K562 (cell line): ENCODE data around the gene ZNF85. TPM values are rescaled to one million over a fixed set of nuclear protein-coding genes. Genes with fewer than 3 reads are reported as not detected.

Source experiments
- E2F6 ChIP-seq, 2 experiments: IDR thresholded peaks; 2 replicates each; pipeline ENCODE4 v1.6.1; 2011; ENCODE audit warnings: borderline replicate concordance in 1 of 2, control low read depth in 1 of 2, low read depth in 1 of 2, low read length in 1 of 2, mild to moderate bottlenecking in 1 of 2, mixed read lengths in 1 of 2, moderate library complexity in 1 of 2; ENCODE audit not compliant: insufficient read depth in 1 of 2, insufficient read length in 1 of 2, poor library complexity in 1 of 2, severe bottlenecking in 1 of 2; ENCODE audit errors: extremely low read depth in 1 of 2
- ELF4 ChIP-seq: fragments of 450-650 bp; formaldehyde crosslinking; IDR thresholded peaks from 2 replicates; pipeline ENCODE4 v1.4.0; 2022; ENCODE audit warnings: missing genetic modification characterization
- FOS ChIP-seq: IDR thresholded peaks from 3 replicates; pipeline ENCODE4 v1.6.1; 2011; ENCODE audit not compliant: insufficient read length; ENCODE audit errors: extremely low read depth
- MBD2 ChIP-seq: sonication (generic); IDR thresholded peaks from 2 replicates; pipeline ENCODE4 v1.6.1; 2016; ENCODE audit warnings: low read depth, borderline replicate concordance
- NFYB ChIP-seq: IDR thresholded peaks from 2 replicates; pipeline ENCODE4 v1.6.1; 2011; ENCODE audit warnings: mild to moderate bottlenecking, moderate library complexity; ENCODE audit not compliant: insufficient read length; ENCODE audit errors: extremely low read depth
- RBM25 ChIP-seq: fragments of 200-400 bp; formaldehyde crosslinking; IDR thresholded peaks from 2 replicates; pipeline ENCODE4 v1.6.1; 2018; ENCODE audit warnings: low read length, low read depth, moderate library complexity; ENCODE audit not compliant: severe bottlenecking
- ZBTB40 ChIP-seq, 2 experiments: fragments of 450-650 bp in 1 of 2; sonication (generic) in 1 of 2; formaldehyde crosslinking in 1 of 2; IDR thresholded peaks; 2 replicates each; pipeline versions ENCODE4 v1.7.1 to v1.9.0; 2016 to 2022; ENCODE audit warnings: inconsistent platforms in 1 of 2, mild to moderate bottlenecking in 1 of 2, missing genetic modification reagents in 1 of 2
- polyA plus RNA-seq, 8 experiments: library from polyadenylated mRNA; depleted of rRNA in 4 of 8; stranded (reverse) in 5 of 8; unstranded in 3 of 8; fragments of >200 nt; fragmentation: Nextera tagmentation in 2 of 8; fragmentation: Illumina TruSeq in 1 of 8; extraction: Ambion mirVana in 2 of 8; extraction: Trizol in 1 of 8; gene quantifications; 2 replicates each; pipeline versions ENCODE4 v1.2.1 to v1.2.3, GENCODE V29; 2011 to 2014; ENCODE audit warnings: inconsistent platforms in 1 of 8, missing spikeins in 1 of 8
- total RNA-seq, 7 experiments: library from RNA; depleted of rRNA in 6 of 7; stranded (reverse); fragments of >200 nt in 6 of 7; fragmentation: Illumina TruSeq in 2 of 7; extraction: Trizol in 2 of 7; gene quantifications; 2 replicates each; pipeline versions ENCODE4 v1.2.1 to v1.2.3, GENCODE V29; 2011 to 2021; ENCODE audit warnings: low replicate concordance in 1 of 7

Gene ZNF85
- total and polyA plus RNA-seq, 9 of the 15 experiments (the other 6 are each of a cell fraction or from before 2014, with no cell fraction given), result 0.41 to 1.7 (median 0.92) TPM

DNA sequence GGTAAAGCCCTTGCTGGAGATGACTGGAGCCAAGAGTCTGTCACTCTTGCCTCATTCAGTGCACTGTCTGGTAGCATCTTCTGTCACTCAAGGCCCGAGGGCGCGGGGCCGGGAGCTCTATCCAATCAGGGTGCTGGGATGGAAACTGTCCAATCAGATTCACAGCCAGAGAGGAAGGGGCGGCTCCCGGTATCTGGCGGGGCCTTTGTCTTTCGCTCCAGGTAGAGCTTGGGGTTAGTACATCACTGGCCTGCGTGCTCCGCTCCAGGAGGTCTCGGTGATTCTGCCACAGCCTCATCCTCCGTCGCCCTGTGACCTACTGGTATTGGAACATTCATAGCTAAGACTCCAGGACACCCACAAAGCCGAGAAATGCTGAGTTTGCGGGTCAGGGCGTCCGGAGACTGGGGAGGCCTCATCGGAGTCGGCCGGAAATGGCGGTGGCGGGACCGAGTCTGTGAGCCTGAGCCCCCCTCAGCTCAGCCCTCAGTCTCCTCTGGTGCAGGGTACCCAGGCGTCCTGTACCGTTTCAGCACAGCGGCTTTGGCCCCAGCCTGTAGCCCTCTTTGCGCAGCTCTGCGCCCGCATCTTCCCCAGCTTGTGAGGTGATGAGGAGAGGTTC, 76.8 kb downstream of the ZNF85 start (continued):
- peak; percentile 68 for TF ChIP-seq ZBTB40 (IDR thresholded peaks at IDR 0.05)
- no peak for TF ChIP-seq ZBTB40 (CRISPR knock-in tag; IDR thresholded peaks at IDR 0.05)
- TF ChIP-seq FOS, result peak; percentile 66
- peak in 1 of 2 experiments; percentile 19 for TF ChIP-seq E2F6 (IDR thresholded peaks at IDR 0.05; ENCODE audit: borderline replicate concordance in 1 of 2, extremely low read depth in 1 of 2, insufficient read depth in 1 of 2, insufficient read length in 1 of 2, low read depth in 1 of 2, low read length in 1 of 2, poor library complexity in 1 of 2, severe bottlenecking in 1 of 2)
- TF ChIP-seq MBD2, result peak; percentile 39; the same call in 1 of the 2 replicates
- no peak for TF ChIP-seq ELF4 (CRISPR knock-in tag)
- TF ChIP-seq NFYB, result peak; percentile 90
- TF ChIP-seq RBM25, result peak; percentile 26
